HG03175 (cell line): ENCODE results near the gene CHCHD6.

Source experiments
- ATAC-seq: cut with Tn5 transposase; IDR thresholded peaks from one replicate; pipeline ENCODE4 v1.9.1; 2021; ENCODE audit warnings: mild to moderate bottlenecking, moderate library complexity; ENCODE audit not compliant: unreplicated experiment

CHCHD6 gene

GRCh38 chr3:126668450-126669401 is 35.3 kb upstream of the CHCHD6 start:
- ATAC-seq: no peak

DNA sequence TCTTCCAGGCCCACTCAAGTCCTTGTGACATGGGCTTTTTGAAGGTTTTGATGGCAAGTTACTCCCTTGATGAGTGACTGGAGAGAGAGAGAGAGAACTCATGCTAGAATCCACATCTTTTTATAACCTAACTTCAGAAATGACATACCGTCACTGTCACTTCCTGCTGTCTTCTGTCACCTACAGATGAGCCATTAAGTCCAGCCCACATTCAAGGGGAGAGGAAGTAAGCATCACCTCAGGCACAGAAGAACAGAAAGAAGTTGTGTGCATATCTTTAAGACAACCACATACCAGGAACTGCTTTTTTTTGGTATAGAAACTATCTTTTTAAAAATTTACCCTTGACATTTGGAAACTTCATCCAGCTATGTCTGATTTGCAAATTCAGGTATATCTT is 32.5 kb upstream of the CHCHD6 start:
- no peak for ATAC-seq

DNA sequence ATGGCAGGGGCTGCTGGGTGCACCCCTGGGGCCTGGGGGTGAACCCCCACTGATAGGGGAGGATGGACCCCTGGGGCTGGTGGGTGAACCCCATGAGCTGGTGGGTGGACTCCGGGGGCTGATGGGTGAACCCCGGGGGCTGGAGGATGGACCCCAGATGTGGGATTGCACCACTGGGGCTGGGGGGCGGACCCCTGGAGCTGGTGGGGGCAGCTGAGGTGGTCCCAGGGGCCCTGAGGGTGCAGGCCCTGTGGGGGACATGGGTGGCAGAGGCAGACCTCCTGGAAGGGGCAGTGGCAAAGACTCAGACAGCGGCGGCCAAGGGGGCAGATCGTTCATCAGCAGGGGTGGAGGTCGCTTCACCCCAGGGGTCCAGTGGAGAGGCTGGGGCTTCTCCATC is 31.7 kb upstream of the CHCHD6 start:
- ATAC-seq: no peak

GRCh38 chr3:126672741-126673140 is 31.3 kb upstream of the CHCHD6 start:
- ATAC-seq: no peak

DNA sequence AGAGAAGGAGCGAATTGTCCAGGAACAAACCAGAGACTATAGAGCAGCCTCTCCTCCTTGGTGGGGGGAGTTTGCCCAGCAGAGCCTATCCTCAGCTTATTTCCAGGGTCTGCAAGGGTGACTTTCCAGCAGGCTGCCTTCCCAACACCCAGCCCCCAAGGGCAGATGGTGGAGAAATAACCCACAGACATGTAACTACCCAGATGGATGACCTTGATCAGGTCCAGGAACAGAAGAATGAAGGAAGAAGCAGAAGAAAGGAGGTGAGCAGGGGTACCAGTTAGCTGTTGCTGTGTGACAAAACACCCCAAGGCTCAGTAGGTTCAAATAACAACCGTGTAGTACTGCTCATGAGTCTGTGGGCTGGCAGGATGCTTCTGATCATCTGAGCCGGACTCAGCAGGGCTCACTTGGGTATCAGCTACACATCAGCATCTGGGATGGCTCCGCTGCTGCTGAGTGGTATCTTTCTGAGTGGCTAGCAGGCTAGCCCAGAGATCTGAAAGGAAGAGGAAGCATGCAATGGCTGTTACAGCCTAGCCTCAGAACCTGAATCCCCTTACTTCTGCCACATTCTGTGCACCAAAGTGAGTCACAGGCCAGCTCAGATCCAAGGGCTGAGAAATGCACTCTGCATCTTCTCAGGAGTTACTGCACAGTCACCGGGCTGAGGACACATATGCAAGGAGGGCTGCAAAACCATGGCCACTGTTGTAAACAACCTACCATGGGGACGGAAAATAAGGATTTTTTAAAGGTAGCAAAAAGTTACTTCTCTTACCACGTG is 26.9 kb upstream of the CHCHD6 start:
- no peak for ATAC-seq

DNA sequence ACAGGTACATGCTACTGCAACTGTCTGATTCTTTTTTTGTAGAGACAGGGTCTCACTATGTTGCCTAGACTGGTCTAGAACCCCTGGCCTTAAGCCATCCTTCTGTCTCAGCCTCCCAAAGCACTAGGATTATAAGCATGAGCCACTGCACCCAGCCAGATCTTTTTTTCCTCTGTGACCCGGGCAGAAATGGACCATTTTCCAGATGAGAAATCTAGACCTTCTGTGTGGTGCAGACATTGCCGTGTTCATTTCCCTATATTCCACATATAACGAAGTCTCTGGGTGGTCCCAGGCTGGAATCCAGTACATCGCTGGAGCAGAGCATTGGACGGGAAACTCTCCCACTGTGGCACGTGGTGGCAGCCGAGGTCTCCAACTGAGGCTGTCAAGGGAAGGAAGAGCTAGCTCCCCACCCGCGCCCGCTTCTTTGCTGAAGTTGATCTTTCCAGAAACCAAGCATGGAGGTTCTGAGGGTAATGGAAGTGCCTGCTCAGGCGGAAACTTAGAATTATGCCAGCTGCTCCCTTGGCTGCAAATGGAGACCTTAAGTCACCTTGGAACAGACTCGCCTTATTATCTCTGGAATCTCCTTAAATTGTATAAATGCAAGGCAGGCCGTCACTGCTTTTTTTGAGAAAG is 26.1 kb upstream of the CHCHD6 start:
- ATAC-seq: no peak

DNA sequence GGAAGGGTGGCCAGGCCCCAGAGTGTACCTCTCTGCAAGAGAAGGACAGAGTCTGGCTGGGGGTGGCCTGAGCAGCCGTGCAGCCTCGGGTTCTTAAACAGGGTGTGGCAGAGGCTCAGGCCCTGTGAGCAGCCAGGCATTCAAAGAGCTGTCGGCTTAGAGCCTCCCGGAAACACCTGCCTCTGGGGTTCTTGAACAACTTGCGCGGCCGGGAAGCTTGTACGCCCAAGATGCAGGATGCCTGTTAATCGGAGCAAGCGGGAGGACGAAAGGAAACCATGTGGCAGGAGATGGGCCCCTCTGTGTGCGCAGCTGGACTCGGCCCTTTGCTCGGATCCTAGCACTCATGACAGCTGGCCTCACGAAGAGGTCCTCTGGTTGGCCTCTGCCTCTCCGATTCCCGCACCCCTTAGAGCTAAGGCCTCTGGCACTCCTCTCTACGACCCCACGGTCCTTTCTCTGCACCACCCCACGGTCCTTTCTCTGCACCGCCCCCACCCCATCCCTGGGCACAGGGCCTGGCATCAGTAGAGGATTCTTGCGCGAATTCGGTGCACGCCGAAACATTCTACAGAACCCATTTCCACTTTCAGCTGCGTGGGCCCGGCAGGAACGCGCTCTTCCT is 25.2 kb upstream of the CHCHD6 start:
- no peak for ATAC-seq

DNA sequence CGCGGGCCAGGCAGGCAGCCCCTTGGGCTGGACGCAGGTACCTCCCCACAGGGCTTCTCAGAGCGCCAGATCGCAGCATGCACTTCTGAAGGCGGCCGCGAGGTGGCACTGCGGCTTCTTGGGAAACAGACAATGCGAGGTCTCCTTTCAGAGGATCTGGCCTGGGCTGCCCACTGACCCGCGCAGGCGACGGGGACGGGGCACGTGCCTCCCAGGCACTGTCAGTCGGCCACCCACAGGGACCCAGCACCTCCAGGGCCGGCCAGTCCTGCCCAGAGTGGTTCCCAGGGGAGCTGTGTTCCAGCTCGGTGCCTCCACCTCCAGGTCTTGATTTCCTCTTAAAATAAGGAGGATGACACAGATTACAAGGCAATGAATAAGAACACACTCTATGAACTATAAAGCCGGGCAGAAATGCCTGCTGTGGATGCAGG is 24.7 kb upstream of the CHCHD6 start:
- ATAC-seq: peak; percentile 62

DNA sequence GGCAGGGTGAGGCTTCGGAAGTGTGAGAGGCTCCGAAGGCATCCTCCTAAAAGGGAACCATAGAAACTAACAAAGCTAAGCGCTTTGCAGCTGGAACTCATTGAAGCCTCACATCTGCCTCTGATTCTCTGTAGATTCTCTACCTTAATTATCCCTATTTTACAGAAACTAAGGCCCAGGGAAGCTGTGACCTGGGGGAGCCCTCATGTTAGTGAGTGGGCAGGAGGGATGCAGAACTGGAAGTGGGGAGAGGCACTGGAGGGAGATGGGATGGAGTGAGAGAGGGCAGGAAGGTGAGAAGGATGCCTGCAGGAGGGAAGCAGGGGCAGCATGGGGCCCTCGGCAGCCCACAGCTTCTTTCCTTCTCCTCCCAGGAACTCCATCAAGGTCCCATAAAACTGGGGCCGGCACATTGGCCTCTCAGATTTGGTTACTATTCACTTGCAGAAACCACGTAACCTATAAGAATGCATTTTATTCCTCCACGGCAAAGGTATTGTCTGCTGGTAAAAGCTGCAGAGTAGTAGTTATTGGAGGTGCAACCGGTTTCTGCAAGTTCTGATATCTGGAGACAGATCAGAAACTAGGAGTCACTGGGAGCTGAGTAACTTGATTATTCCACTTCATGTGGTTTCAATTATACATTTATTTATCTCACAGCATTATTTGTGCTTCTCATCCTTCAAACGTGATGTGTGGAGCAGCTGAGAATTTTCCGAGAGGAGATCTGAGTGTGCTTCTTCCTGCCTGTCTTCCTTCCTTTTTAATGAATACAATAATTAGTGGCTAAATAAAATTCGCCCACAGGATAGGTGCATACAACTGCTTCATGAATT is 24.0 kb upstream of the CHCHD6 start:
- no peak for ATAC-seq

DNA sequence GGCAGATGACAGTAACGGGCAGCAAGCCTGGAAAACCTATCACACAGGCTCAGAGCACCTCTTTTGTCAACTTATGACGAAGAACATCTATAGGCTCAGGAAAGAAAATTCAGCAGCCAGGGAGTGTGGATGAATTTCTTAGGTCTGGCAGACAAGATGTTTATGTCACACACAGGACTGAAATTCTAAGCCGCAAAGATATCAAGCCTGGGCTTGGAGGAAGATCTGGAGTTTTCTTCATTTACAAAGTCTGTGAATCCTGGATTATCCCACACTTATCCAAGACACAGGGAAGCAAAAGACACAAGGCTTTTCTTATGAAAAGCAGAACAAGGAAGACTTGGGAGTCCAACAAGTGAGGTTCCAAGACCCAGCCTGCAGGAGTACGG is 23.4 kb upstream of the CHCHD6 start:
- no peak for ATAC-seq

DNA sequence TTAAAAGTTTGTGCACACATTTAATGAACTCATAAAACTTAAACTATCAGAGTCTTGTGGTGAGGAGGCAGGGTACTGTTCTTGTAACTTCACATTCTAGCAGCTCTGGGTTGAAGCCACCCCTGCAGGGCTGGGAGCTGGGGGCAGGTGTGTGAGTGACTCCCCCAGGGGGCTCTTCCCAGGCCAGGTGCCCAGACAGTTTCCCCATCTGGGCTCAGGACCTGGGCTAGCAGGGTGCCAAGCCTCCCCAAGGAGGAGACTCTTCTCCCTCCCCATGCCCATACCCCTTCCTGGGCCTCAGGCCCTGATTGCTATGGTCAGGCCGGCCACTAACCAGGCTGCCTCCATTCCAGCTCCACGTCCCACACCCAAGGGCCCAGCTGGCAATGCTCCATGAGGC is 22.0 kb upstream of the CHCHD6 start:
- no peak for ATAC-seq

DNA sequence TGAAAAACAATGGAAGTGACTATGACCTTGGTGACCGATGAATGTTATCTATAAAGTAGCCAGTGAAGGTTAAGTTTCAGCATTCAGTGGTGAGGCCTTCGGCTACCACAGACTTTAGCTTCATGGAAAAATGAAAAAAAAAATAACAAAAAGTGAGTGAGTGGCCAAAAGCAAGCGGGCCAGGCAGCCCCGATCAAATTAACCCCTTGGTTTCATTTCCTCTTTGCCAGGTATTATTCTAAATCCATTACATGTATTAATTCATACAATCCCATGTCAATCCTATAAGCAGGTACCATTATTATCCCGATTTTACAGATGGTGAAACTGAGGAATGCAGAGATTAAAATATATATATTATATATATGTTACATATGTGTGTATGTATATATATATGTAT is 21.0 kb upstream of the CHCHD6 start:
- ATAC-seq: no peak

DNA sequence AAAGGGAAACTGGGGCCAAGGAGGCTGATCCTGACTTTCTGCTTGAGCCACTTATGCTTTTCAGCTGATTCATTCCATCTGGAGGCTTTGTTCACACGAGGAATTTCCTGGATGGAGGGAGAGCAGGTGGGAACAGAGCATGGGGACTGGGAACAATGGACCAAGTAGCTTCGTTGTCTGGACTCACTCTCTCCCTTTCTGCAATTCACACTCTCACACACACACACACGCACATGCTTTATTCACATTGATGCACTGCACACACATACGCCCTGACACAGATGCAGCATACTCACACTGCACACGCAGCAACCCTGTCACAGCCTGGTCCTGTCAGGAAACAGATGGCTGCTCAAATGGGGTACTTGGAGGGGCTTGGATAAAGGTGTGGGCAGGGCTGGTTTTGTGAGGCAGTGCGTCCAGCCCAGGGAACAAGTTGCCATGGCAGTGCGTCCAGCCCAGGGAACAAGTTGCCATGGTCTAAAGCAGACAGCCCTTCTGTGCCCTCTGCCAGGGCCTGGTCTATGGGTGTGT is 19.8 kb upstream of the CHCHD6 start:
- no peak for ATAC-seq

DNA sequence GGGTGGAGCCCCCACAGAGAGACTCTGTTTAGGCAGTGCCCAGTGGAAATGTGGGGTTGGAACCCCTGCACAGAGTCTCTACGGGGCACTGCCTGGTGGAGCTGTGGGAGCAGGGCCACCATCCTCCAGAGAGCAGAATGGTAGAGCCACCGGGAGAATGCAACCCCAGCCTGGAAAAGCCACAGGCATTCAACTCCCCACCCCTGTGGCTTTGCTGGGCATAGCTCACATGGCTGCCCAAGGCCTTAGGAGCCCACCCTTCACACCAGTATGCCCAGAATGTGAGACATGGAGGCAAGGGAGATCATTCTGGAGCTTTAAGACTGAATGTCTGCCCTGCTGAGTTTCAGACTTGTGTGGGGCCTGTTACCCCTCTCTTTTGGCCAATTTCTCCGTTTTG is 19.0 kb upstream of the CHCHD6 start:
- ATAC-seq: no peak

- no peak for ATAC-seq
These were observed 18.5 kb upstream of the CHCHD6 start for GRCh38 chr3:126685493-126685892.

DNA sequence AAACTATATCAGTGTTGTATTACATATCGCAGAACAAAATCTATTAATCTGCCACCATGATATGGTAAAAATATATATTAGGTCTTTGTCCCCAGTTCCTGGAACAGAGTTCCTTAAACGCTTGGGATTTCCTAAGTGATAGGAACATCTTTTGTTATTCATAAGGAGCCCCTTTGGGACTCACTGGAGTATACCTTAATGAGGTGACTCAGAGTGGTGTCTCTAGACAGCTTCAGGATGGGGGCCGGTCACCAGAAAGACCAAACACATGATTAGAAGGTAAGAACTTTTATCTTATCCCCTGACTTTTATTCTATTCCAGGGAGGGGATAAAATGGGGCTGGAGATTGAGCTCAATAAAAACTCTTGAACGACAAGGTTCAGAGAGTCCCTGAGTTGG is 12.3 kb upstream of the CHCHD6 start:
- ATAC-seq: no peak

- no peak for ATAC-seq
These were observed 11.2 kb upstream of the CHCHD6 start for GRCh38 chr3:126692858-126693257.

DNA sequence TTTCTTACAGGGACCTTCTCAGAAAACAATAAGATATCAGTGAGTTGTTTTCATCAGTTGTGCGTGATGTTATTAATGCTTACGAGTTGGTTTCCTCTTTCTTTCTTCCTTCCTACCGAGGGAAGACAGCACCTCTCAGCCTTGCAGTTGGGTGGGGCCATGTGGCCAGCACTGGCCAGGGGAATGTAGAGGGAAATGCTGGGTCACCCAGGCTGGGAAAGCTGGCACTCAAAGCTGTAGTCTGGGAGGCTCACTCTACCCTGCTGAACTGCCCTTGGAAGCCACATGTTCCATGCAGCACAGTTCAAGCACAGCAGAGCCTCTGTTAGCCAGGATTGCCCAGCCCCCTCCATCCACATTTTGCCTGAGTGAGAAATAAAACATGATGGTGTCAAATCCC is 10.1 kb upstream of the CHCHD6 start:
- ATAC-seq: no peak

DNA sequence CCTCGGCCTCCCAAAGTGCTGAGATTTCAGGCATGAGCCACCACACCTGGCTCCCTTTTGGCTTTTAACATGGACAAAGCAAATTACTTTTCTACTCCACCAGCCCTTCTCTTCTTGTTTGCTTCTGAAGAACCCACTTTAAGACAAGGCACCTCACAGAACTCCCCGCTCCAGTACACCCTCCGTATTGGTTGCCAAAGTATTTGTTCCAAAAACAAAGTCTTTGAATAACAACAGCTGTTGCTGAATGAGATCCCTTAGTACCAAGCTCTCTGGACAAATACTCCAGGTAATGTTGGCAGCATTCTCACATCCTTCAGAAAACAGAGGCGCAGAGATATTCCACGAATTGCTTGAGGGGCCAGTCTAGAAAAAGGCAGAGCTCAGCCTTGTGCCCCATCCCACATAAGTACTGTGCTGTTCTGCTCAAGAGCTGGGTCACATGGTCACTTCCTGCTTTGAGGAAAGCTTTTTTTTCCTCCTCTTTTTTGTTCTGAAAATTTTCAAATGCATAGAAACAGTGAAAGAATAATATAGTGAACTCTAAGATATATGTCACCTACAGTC is 7.3 kb upstream of the CHCHD6 start:
- no peak for ATAC-seq

GRCh38 chr3:126699011-126699410 is 5.0 kb upstream of the CHCHD6 start:
- ATAC-seq: no peak
